ENCODE measurements around the gene GTF3C6. TPM values are rescaled to one million over a fixed set of nuclear protein-coding genes. Genes with fewer than 3 reads are reported as not detected.

GTF3C6 gene
- total RNA-seq, 2 donors from 2014 or later = 73.4 to 77.2 TPM

Other genes with a start within 250 kb of the GTF3C6 start
- 10 to 100 TPM; 17.9 to 32.4 TPM for gene CDK19, start 143.2 kb upstream of the GTF3C6 start, total RNA-seq
- gene AMD1, start 83.9 kb upstream of the GTF3C6 start, total RNA-seq = 10 to 100 TPM; 62.0 to 64.1 TPM
- gene RPF2, start 23.3 kb downstream of the GTF3C6 start, total RNA-seq = 10 to 100 TPM; 13.1 to 15.4 TPM
- gene SLC16A10, start 128.8 kb downstream of the GTF3C6 start, total RNA-seq = 1 to 10 TPM; 4.0 TPM

All from left colon (tissue), 2 donors.